HG02981 (cell line): Measurements from ENCODE around the gene LCE3C.
"Not testable (repeated sequence)": the region's sequence is repeated elsewhere in the genome, so short reads cannot be mapped to it uniquely, and the experiment has no call there.

ENCODE experiments used
- ATAC-seq: cut with Tn5 transposase; IDR thresholded peaks from one replicate; pipeline ENCODE4 v1.9.1; 2021; ENCODE audit warnings: mild to moderate bottlenecking, moderate library complexity; ENCODE audit not compliant: unreplicated experiment

Gene LCE3C, protein sequence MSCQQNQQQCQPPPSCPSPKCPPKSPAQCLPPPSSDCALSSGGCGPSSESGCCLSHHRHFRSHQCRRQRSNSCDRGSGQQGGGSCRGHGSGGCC

DNA sequence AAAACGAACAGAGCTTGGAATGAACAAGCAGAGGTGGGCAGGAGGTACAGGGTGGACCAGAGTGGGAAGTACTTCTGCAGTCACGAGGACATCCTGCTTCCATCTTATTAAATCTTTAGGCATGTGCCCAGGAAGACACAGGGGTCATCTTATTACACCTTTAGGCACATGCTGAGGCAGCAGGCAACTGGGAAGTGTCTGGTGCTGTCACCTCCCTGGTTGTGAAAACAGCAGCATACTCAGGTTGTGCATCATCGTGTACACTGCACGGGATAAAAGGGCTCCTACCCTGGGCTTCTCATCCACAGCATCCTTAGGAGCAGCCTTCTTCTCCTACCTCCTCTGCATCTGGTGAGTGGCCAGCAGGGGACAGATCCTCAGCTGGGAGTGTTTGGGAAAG is at the start of gene LCE3C:
Gene LCE3C, plus strand, starts transcription at position 301 of the 400 bp plus-strand sequence. CDS start 498 bp downstream, outside the sequence.
- ATAC-seq = no peak

DNA sequence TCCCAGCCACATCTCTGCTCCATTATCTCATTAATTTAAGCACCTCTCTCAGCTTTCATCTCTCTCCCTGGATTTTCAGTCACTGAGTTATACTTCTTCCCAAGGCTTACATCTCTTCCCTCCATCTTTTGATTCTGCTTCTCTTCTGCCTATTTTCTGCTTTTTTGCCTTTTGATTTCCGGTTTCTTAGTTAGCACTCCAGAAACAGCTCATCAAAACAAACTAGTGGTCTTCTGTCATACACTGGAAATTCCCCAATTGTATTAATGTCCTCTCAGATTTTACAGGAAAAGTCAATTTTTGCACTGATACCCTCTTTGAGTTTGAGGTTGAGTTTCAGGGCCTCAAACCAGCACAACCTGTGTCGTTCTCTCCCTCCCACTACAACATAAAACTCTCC is 34.9 kb upstream of the LCE3C start:
- ATAC-seq = no peak

DNA sequence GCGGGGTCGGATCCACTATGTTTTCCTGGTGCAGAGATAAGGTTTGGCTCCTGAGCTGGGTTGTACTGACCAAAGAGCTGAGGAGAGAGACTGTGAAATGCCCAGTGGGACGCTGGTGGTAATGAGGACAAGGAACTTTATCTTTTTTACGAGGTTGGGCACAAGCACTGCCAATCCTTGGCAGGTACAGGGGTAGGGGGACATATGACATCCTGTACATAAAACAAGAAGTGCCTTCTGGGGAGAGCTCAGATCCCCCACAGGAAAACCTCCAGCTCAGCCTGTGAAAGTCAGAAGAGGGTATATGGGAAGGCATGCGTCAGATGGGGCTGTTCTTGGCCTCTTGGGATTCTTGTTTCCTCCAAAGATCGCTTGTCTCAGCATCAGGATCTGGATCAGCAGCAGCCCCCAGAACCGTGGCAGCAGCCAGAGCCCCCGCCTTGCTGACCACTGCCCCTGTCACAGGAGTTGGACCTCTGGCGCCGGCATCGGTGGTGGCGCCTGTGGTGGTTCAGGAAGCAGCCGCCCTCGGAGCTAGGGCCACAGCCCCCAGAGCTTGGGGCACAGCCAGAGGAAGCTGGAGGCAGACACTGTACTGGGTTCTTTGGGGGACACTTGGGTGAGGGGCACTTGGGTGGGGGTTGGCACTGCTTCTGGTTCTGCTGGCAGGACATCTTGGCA is 34.4 kb upstream of the LCE3C start:
- ATAC-seq = no peak

DNA sequence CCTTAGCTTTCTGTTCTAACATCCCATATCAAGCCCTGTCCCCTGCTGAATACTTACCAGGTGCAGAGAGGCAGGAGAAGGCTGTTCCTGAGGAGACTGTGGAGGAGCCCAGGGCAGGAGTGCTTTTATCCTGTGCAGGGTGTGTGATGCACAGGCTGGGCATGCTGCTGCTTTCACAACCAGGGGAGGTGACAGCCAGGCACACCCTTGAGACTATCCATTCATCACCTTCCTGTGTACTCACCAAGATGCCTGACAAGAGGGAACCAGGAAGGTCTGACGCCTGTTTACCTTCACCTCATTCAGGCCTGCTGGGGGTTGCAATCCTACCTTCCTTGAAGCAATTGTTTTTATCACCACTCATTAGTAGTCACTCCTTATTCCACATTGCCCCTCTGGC is 33.4 kb upstream of the LCE3C start, which contains the start of gene LCE3E:
Gene LCE3E, minus strand, starts transcription at position 100 of the 400 bp plus-strand sequence. CDS start 572 bp downstream, outside the sequence.
- ATAC-seq = no peak

DNA sequence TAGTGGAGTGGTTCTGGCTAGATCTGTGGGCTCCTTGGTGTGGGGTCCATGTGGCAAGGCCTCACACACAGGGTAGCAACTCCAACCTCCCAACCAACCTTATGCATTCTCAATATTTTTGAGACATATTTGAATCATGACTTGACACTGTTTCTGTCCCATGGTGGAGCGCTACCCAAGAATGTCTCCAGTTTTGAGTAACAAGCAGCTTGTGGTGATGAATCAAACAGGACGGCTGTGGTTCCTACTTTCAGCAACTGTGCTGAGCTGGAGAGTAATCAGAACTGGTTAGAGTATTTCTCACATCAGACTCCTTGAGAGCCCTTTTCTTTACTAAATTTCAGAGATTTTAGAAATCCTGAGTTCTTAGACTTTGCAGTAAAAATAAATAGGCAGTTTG is 22.9 kb upstream of the LCE3C start:
- ATAC-seq = no peak

DNA sequence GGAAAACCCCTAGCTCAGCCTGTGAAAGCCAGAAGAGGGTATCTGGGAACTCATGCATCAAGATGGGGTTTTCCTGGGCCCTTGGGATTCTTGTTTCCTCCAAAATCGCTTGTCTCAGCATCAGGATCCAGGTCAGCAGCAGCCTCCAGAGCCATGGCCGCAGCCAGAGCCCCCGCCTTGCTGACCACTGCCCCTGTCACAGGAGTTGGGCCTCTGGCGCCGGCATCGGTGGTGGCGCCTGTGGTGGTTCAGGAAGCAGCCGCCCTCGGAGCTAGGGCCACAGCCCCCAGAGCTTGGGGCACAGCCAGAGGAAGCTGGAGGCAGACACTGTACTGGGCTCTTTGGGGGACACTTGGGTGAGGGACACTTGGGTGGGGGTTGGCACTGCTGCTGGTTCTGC is 20.5 kb upstream of the LCE3C start:
- ATAC-seq = not testable (repeated sequence)

DNA sequence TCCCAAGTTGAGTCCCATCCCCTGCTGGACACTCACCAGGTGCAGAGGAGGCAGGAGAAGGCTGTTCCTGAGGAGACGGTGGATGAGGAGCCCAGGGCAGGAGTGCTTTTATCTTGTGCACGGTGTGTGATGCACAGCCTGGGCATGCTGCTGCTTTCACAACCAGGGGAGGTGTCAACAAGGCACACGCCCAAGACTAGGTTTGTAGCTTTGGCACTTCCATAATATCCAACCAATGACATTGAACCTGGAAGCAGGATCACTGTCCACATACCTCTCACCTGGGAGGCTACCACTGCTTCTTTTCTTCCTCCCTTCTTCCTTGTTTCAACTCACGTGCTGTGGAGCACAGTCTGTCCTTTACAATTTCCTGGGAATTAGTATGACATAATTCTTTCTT is 19.6 kb upstream of the LCE3C start, which contains the start of gene LCE3D:
Gene LCE3D, minus strand, starts transcription at position 84 of the 400 bp plus-strand sequence. CDS start 580 bp downstream, outside the sequence.
- no peak for ATAC-seq

DNA sequence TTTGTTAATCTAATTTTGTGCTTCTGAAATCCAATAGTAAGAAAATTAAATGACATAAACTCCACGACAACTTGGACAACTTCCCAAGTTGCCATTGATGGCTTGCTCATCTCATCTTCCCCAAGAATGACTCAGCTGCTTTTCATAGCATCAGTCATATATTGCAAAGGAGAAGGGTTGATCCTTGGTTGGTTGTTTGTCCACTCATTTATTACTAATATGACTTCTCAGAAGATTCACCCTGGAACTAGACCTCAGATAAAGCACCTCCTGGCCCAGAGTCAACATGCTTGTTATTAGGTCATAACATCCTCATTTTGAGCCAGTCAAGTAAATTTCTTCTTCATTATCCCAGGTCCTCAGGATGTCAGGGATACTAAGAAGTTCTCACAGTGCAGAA is 17.4 kb upstream of the LCE3C start:
- no peak for ATAC-seq

DNA sequence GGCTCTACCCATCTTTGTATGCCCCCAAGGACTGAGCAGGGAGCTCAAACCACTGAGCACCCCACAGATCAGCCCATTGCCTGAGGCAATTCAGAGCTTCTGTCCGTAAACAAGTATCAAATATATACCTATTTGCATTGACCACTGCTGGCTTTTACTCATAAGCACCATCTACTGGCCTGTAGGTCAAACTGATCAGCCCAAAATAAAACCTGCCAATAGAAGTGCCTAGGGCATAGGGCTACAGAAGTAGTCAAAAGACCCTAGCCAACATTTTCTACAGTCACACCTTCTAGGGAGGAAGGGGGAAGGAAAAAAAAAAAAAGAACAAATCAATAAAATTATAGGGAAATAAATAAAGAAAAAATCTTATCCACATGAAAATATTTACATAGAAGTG is 14.4 kb upstream of the LCE3C start:
- ATAC-seq = no peak

DNA sequence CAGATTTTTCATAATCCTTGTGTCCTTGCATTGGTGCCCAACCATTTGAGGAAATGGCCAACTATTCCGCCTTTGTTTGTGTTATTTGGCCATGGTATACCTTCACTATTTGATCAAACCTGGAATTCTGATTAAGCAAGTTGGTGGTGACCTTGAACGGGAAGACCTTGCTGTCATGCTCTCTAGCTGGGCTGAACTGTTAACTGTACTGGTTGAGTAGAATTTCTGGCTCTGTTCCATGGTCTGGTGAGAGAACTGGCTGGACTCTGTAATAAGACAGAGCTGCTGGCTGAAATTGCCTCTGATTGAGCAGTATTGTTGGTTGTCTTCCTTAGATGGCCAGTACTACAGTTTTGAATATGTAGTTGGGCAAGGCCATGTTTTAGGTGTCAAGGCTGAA is 3.0 kb upstream of the LCE3C start:
- ATAC-seq = no peak

DNA sequence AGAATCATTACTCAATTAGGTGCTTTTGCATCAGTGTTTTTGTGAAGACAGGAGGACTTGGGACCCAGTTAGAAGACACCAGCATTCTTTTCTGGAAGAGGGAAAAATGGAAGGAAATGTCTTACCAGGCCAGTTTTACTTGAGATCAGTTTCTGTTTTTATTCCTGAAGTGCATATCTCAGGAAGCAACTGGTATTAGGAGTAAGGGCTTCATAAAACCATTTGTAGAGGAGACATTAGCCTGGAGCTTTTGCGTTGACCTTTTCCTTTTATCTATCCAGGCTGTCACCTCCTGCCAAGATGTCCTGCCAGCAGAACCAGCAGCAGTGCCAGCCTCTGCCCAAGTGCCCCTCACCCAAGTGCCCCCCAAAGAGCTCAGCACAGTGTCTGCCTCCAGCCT is 13.5 kb downstream of the LCE3C start, which contains the start of gene LCE3B:
Gene LCE3B, plus strand, starts transcription at position 301 of the 400 bp plus-strand sequence. Its CDS starts 0 bp downstream, at position 301.
- ATAC-seq = no peak

DNA sequence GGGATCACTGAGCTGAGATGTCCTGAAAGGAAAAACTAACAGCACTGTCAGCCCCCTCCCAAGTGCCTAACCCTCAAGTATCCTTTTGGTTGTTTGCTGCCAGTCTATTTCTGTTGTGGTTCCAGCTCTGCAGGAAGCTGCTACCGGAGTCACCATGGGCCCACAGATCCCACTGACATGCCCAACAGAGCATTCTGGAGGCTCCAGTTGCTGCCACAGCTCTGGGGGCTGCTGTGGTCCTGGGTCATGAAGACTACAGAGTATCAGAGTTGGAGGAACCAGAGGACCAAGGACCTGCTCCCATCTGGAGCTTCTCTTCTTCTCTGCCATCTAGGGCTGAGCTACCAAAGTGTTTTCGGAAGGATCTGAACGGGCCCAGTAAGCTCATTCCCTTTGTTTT is 22.0 kb downstream of the LCE3C start:
- ATAC-seq = no peak

DNA sequence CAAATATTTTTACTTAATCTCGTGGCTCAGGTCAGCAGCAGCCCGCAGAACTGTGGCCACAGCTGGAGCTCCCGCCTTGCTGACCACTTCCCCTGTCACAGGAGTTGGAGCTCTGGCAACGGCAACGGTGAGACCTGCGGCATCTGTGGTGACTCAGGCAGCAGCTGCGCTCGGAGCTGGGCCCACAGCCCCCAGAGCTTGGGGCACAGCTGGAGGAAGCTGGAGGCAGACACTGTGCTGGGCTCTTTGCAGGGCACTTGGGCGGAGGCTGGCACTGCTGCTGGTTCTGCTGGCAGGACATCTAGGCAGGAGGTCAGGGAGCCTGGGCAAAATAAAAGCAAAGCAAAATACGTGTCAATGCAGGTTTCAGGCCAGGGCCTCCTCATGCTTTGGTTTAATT is 22.8 kb downstream of the LCE3C start, which contains the start of gene LCE3A:
Gene LCE3A, minus strand, starts transcription at position 301 of the 400 bp plus-strand sequence. Its CDS starts 0 bp downstream, at position 301.
- ATAC-seq = no peak

DNA sequence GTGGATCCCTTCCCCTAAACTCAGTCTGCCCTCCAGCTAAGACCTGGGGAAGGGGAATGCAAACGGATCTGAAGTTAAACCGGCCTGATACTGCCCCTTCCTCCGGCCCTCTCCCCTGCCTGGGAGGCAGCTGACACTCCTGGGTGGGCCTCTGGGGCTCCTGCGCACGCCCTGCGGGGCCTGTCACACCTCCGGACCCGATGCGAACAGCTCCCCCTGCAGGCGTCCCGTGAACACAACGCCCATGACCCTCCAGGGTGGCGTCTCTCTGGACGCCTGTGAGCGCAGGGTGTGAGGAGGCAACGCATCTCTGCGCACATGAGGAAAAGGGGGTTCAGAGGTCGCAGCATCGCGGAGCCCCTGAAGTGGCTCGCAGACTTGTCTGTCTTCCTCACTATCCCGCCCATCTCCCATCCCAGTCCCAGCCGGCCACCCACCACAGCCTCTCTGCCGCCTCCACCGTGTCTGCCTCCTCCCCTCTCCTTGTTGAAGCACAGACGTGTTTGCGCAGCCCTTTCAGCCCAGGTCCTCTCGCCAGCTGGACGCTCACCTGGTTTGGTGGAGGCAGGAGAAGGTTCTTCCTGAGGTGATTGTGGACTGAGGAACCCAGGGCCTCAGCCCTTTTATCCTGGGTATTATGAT is 23.3 kb downstream of the LCE3C start:
- no peak for ATAC-seq

DNA sequence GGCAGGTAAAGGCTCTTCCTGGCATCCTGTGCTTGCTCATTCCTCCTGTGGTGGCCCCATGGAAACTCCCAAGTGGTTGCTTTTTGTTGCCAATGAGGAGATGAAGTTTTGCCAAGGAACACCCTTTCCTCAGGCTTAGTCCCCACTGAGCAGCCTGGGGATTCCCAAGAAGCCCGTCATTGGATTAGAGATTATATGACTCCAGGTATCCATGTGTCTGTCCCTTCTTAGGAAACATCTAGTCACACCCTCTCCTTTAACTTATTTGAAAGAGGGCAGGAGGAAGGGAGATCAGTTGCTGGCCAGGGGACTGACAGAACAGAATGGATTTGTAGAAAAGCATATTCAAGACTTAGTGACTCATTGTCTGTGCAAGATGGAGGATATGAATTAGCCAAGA is 26.7 kb downstream of the LCE3C start:
- ATAC-seq = no peak

DNA sequence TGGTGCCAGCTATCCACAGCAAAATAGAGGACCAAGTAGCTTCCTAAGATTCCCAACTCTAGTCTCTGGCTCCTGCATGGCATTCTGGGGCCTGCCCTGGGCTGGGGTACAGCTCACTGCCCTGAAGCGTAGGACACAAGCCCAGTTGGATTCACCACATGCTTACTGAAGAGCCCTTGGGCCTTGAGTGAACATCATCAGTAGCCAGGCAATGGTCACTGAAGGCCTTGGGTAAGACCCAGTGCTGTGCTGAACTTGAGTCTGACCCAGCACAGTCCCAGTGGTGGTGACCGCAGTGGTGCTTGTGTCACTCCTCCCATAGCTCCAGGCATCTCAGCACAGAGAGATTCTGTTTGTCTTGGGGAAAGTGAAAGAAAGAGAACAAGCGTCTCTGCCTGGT is 30.6 kb downstream of the LCE3C start:
- ATAC-seq = no peak

DNA sequence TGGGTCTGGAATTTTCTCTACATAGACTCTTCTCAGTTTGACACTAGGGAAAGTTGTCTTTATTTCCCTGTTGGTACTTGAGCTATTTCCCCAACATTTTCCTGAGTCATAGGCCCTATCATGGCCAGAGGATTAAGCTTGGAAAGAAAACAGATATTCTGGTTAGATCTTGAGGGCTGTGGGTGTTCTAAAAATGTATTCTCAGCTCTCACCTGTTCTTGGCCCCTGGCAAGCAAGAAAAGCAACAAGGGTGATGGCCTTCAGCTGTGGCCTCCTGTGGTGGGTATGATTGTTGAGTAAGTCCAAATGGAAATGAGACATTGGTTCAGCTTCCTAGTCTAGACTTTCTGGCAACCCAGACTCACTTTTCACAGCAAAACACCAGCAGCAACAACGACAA is 40.3 kb downstream of the LCE3C start:
- ATAC-seq = no peak

DNA sequence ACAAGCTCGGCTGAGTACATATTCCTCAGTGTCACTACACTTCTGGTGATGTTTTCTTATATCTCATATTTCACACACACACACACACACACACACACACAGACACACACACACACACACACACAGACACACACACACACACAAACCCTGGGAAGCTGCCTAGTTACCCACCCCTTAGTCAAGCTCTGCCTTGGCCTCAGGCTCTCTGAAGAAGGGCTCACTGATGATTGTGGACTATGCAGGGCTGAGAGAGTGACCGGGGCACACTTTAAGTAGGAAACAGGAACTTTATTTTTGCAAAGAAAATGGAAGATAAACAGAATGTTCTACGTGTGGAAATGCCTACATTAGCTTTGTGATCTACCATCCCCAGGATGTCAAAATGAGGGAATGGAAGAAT is 43.9 kb downstream of the LCE3C start:
- ATAC-seq = no peak

DNA sequence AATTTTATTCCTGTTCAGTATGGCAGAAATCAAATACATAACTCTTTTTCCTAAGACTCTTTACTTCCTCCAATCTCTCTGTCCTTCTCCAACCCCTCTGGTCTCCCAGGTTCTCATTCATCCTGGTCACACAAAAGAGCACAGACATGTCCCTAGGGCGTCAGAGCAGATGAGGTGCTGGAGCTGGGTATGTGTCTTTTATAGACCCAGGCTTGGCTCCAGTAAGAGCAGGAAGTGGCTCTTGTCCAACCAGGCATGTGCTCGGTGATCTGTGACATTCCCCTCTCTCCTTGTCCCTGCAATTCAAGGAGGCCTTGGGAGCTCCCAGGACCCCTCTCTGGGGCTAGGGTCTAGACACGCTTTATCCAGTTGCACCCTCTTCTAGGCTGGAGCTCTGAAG is 45.1 kb downstream of the LCE3C start:
- no peak for ATAC-seq

DNA sequence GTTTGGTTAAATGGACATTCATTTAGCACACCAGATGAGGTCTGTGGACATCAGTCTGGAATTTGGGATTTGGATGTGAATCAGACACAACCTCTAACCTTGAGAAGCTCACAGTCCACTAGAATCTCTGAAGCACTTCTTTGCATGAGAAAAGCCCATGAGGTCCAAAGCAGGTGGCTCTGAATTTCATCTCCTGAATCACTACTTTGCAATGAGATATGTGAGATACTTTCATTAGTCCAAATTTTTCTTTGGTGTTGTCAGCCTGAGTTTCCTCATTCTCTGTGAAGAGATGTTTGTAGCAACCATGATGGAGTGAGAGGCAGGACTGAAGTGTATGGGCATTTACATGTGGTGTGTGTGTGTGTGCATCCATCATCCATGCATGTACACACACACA is 46.6 kb downstream of the LCE3C start:
- no peak for ATAC-seq
